K562 (cell line): ENCODE results near the gene RND1. TPM values are rescaled to one million over a fixed set of nuclear protein-coding genes. Genes with fewer than 3 reads are reported as not detected.

Experiments
- ASH1L ChIP-seq: fragments of 450-650 bp; IDR thresholded peaks from 2 replicates; pipeline ENCODE4 v1.6.1; 2018; ENCODE audit warnings: borderline replicate concordance, mild to moderate bottlenecking, low read depth; ENCODE audit not compliant: partially characterized antibody
- ESRRB ChIP-seq: fragments of 250-450 bp; sonication (Bioruptor Pico); IDR thresholded peaks from 2 replicates; pipeline ENCODE4 v1.5.0; 2020; ENCODE audit warnings: mild to moderate bottlenecking, moderate library complexity, borderline replicate concordance
- HDAC2 ChIP-seq: fragments of 450-650 bp; IDR thresholded peaks from 2 replicates; pipeline ENCODE4 v1.6.1; 2016; ENCODE audit warnings: mild to moderate bottlenecking
- KAT8 ChIP-seq: fragments of 450-650 bp; IDR thresholded peaks from 2 replicates; pipeline ENCODE4 v1.6.1; 2016; ENCODE audit warnings: low read depth, mild to moderate bottlenecking
- NR2C2 ChIP-seq, 2 experiments: fragments of 200-800 bp in 1 of 2; sonication (Bioruptor generic) in 1 of 2; sonication (generic) in 1 of 2; formaldehyde crosslinking in 1 of 2; IDR thresholded peaks; 2 replicates each; pipeline versions ENCODE4 v1.6.1 to v1.8.0; 2016 to 2022; ENCODE audit warnings: mild to moderate bottlenecking in 1 of 2, missing compliant biosample characterization in 1 of 2, missing genetic modification characterization in 1 of 2, missing genetic modification reagents in 1 of 2
- SMAD4 ChIP-seq: fragments of 250-450 bp; sonication (Bioruptor Pico); conservative IDR thresholded peaks from 2 replicates; pipeline ENCODE4 v1.8.0; 2021; ENCODE audit warnings: inconsistent platforms, mild to moderate bottlenecking, moderate library complexity
- ZKSCAN1 ChIP-seq: fragments of 150-350 bp; IDR thresholded peaks from 2 replicates; pipeline ENCODE4 v1.6.1; 2016; ENCODE audit warnings: low read depth, low read length
- ZNF224 ChIP-seq: sonication (generic); formaldehyde crosslinking; IDR thresholded peaks from 2 replicates; pipeline ENCODE4 v1.8.0; 2022; ENCODE audit warnings: mild to moderate bottlenecking, missing genetic modification reagents
- ZNF354B ChIP-seq: fragments of 250-450 bp; sonication (Bioruptor Pico); IDR thresholded peaks from 2 replicates; pipeline ENCODE4 v1.4.0; 2020
- ZNF586 ChIP-seq: fragments of 450-650 bp; formaldehyde crosslinking; conservative IDR thresholded peaks from 2 replicates; pipeline ENCODE4 v1.4.0; 2020; ENCODE audit warnings: mild to moderate bottlenecking, moderate library complexity
- ZNF717 ChIP-seq: fragments of 250-450 bp; sonication (Bioruptor Pico); IDR thresholded peaks from 2 replicates; pipeline ENCODE4 v1.5.0; 2021
- polyA plus RNA-seq, 8 experiments: library from polyadenylated mRNA; depleted of rRNA in 4 of 8; stranded (reverse) in 5 of 8; unstranded in 3 of 8; fragments of >200 nt; fragmentation: Nextera tagmentation in 2 of 8; fragmentation: Illumina TruSeq in 1 of 8; extraction: Ambion mirVana in 2 of 8; extraction: Trizol in 1 of 8; gene quantifications; 2 replicates each; pipeline versions ENCODE4 v1.2.1 to v1.2.3, GENCODE V29; 2011 to 2014; ENCODE audit warnings: inconsistent platforms in 1 of 8, missing spikeins in 1 of 8
- total RNA-seq, 7 experiments: library from RNA; depleted of rRNA in 6 of 7; stranded (reverse); fragments of >200 nt in 6 of 7; fragmentation: Illumina TruSeq in 2 of 7; extraction: Trizol in 2 of 7; gene quantifications; 2 replicates each; pipeline versions ENCODE4 v1.2.1 to v1.2.3, GENCODE V29; 2011 to 2021; ENCODE audit warnings: low replicate concordance in 1 of 7
- TF ChIP-seq, protein P1 (sequence below), 2 experiments: IDR thresholded peaks in 1 of 2; conservative IDR thresholded peaks in 1 of 2; 2 replicates each; pipeline ENCODE4 v1.6.1; 2016; ENCODE audit warnings: low read depth in 2 of 2, mild to moderate bottlenecking in 1 of 2, missing compliant biosample characterization in 1 of 2, missing genetic modification characterization in 1 of 2, moderate library complexity in 1 of 2
- TF ChIP-seq, protein P2 (sequence below): sonication (generic); formaldehyde crosslinking; IDR thresholded peaks from 2 replicates; pipeline ENCODE4 v1.8.1; 2023; ENCODE audit warnings: mild to moderate bottlenecking, missing genetic modification reagents
- TF ChIP-seq, protein P3 (sequence below), 2 experiments: fragments of 450-650 bp in 1 of 2; IDR thresholded peaks; 2 replicates each; pipeline ENCODE4 v1.6.1; 2011 to 2017; ENCODE audit warnings: low read depth in 2 of 2, antibody characterized with exemption in 1 of 2, borderline replicate concordance in 1 of 2, low read length in 1 of 2, mild to moderate bottlenecking in 1 of 2, mixed read lengths in 1 of 2; ENCODE audit not compliant: control insufficient read depth in 1 of 2
- TF ChIP-seq, protein P4 (sequence below): IDR thresholded peaks from 2 replicates; pipeline ENCODE4 v1.6.1; 2011; ENCODE audit warnings: borderline replicate concordance, low read depth, mild to moderate bottlenecking, moderate library complexity, low read length; ENCODE audit not compliant: insufficient read depth, poor library complexity, severe bottlenecking

Gene RND1
- total and polyA plus RNA-seq, 9 of the 15 experiments (the other 6 are each of a cell fraction or from before 2014, with no cell fraction given), result 0.18 to 0.78 (median 0.58) TPM; not detected in 2

DNA sequence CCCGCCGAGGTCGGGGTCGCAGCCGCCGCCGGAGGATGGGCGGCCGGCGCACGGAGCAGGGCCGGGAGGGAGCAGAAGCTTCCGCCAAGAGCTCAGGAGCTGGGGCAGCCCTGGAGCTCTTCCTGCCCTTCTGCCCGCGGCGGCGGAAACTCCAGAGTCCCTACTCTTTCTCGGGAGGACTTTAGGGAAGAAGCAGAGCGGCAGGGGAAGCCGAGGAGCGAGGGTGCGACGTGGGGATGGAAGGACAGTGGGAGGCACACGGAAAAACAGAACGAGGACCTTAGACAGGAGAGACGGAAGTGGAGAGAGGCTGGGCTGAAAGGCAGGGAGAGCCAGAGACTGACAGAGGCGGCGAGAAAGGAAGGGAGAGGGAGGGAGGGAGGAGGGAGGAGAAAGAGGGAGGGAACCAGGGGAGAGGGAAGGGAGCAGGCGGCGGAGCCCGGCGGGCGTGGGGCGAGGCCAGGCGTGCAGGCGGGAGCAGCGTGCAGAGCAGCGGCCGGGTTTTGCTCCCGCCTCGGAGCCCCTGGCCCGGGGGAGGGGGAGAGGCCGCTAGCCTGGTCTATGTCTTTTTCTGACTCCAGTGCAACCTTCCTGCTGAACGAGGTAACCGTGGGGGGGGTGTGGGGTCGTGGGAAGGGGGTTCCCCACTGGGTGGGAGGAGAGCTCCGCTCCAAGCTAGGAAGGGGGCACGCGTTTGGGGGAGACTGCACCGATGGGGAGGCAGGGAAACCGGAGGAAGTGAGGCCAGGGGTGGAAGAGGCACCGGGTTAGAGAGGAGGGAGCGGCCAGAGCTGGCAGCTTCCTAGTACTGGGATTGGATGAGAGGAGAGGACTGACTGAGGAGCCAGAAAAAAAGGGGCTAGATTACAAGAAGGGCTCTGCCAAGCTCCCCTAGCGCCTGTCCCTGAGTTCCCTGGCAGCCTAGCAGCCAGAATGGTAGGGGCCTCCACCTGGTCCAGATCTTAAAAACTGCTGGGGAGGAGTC is 50.3 kb downstream of the RND1 start (continued):
- TF ChIP-seq, protein P1, sequence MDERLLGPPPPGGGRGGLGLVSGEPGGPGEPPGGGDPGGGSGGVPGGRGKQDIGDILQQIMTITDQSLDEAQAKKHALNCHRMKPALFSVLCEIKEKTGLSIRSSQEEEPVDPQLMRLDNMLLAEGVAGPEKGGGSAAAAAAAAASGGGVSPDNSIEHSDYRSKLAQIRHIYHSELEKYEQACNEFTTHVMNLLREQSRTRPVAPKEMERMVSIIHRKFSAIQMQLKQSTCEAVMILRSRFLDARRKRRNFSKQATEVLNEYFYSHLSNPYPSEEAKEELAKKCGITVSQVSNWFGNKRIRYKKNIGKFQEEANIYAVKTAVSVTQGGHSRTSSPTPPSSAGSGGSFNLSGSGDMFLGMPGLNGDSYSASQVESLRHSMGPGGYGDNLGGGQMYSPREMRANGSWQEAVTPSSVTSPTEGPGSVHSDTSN (CRISPR knock-in tag; IDR thresholded peaks at IDR 0.05; ENCODE audit: low read depth), result no peak
- TF ChIP-seq, protein P1 (tag; conservative IDR thresholded peaks at IDR 0.05; ENCODE audit: low read depth), result no peak
- TF ChIP-seq ZNF224 (CRISPR knock-in tag), result no peak
- TF ChIP-seq, protein P2, sequence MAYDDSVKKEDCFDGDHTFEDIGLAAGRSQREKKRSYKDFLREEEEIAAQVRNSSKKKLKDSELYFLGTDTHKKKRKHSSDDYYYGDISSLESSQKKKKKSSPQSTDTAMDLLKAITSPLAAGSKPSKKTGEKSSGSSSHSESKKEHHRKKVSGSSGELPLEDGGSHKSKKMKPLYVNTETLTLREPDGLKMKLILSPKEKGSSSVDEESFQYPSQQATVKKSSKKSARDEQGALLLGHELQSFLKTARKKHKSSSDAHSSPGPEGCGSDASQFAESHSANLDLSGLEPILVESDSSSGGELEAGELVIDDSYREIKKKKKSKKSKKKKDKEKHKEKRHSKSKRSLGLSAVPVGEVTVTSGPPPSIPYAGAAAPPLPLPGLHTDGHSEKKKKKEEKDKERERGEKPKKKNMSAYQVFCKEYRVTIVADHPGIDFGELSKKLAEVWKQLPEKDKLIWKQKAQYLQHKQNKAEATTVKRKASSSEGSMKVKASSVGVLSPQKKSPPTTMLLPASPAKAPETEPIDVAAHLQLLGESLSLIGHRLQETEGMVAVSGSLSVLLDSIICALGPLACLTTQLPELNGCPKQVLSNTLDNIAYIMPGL (CRISPR knock-in tag), result no peak
- 0 out of 2 replicates have a peak, but pooled peaks have one; percentile 41 for TF ChIP-seq HDAC2
- TF ChIP-seq, protein P3, sequence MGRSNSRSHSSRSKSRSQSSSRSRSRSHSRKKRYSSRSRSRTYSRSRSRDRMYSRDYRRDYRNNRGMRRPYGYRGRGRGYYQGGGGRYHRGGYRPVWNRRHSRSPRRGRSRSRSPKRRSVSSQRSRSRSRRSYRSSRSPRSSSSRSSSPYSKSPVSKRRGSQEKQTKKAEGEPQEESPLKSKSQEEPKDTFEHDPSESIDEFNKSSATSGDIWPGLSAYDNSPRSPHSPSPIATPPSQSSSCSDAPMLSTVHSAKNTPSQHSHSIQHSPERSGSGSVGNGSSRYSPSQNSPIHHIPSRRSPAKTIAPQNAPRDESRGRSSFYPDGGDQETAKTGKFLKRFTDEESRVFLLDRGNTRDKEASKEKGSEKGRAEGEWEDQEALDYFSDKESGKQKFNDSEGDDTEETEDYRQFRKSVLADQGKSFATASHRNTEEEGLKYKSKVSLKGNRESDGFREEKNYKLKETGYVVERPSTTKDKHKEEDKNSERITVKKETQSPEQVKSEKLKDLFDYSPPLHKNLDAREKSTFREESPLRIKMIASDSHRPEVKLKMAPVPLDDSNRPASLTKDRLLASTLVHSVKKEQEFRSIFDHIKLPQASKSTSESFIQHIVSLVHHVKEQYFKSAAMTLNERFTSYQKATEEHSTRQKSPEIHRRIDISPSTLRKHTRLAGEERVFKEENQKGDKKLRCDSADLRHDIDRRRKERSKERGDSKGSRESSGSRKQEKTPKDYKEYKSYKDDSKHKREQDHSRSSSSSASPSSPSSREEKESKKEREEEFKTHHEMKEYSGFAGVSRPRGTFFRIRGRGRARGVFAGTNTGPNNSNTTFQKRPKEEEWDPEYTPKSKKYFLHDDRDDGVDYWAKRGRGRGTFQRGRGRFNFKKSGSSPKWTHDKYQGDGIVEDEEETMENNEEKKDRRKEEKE (IDR thresholded peaks at IDR 0.05; ENCODE audit: borderline replicate concordance in 1 of 2, control insufficient read depth in 1 of 2, low read depth in 2 of 2, low read length in 1 of 2), result no peak
- no peak for TF ChIP-seq ZKSCAN1
- no peak for TF ChIP-seq ZNF586
- no peak for TF ChIP-seq KAT8
- TF ChIP-seq ZNF717, result no peak
- no peak for TF ChIP-seq ASH1L
- no peak for TF ChIP-seq ZNF354B
- TF ChIP-seq SMAD4 (CRISPR knock-in tag), result no peak
- no peak for TF ChIP-seq NR2C2 (CRISPR knock-in tag; IDR thresholded peaks at IDR 0.05)
- TF ChIP-seq NR2C2 (tag; IDR thresholded peaks at IDR 0.05), result no peak
- no peak for TF ChIP-seq ESRRB (CRISPR knock-in tag)
- TF ChIP-seq, protein P4, sequence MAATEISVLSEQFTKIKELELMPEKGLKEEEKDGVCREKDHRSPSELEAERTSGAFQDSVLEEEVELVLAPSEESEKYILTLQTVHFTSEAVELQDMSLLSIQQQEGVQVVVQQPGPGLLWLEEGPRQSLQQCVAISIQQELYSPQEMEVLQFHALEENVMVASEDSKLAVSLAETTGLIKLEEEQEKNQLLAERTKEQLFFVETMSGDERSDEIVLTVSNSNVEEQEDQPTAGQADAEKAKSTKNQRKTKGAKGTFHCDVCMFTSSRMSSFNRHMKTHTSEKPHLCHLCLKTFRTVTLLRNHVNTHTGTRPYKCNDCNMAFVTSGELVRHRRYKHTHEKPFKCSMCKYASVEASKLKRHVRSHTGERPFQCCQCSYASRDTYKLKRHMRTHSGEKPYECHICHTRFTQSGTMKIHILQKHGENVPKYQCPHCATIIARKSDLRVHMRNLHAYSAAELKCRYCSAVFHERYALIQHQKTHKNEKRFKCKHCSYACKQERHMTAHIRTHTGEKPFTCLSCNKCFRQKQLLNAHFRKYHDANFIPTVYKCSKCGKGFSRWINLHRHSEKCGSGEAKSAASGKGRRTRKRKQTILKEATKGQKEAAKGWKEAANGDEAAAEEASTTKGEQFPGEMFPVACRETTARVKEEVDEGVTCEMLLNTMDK, result no peak
